ENCODE results near the gene SEM1.
"Not testable (repeated sequence)": the region's sequence is repeated elsewhere in the genome, so short reads cannot be mapped to it uniquely, and the experiment has no call there.

The SEM1 gene

GRCh38 chr7:96701258-96701657 lies 8.4 kb downstream of the SEM1 start:
- DNase-seq (ENCODE audit: low read depth), result no peak

- DNase-seq (ENCODE audit: low read depth), result no peak
Observed at GRCh38 chr7:96700516-96700915, 9.1 kb downstream of the SEM1 start.

GRCh38 chr7:96699219-96699871 lies 10.3 kb downstream of the SEM1 start:
- no peak for DNase-seq (ENCODE audit: low read depth)

- not testable (repeated sequence) for DNase-seq (ENCODE audit: low read depth)
Observed at GRCh38 chr7:96698449-96698848, 11.2 kb downstream of the SEM1 start.

- DNase-seq (ENCODE audit: low read depth), result no peak
Observed at GRCh38 chr7:96697822-96698221, 11.8 kb downstream of the SEM1 start.

- DNase-seq (ENCODE audit: low read depth), result no peak
Observed at GRCh38 chr7:96695581-96695980, 14.1 kb downstream of the SEM1 start.

- no peak for DNase-seq (ENCODE audit: low read depth)
Observed at GRCh38 chr7:96694082-96694481, 15.6 kb downstream of the SEM1 start.

- no peak for DNase-seq (ENCODE audit: low read depth)
Observed at GRCh38 chr7:96691702-96692101, 17.9 kb downstream of the SEM1 start.

- no peak for DNase-seq (ENCODE audit: low read depth)
Observed at GRCh38 chr7:96689414-96689813, 20.2 kb downstream of the SEM1 start.

GRCh38 chr7:96686305-96686704 lies 23.3 kb downstream of the SEM1 start:
- DNase-seq (ENCODE audit: low read depth), result no peak

GRCh38 chr7:96685755-96686154 lies 23.9 kb downstream of the SEM1 start:
- no peak for DNase-seq (ENCODE audit: low read depth)

- no peak for DNase-seq (ENCODE audit: low read depth)
Observed at GRCh38 chr7:96685353-96685752, 24.3 kb downstream of the SEM1 start.

GRCh38 chr7:96679886-96680285 lies 29.8 kb downstream of the SEM1 start:
- no peak for DNase-seq (ENCODE audit: low read depth)

- DNase-seq (ENCODE audit: low read depth), result no peak
Observed at GRCh38 chr7:96676919-96677318, 32.7 kb downstream of the SEM1 start.

- no peak for DNase-seq (ENCODE audit: low read depth)
Observed at GRCh38 chr7:96675548-96675947, 34.1 kb downstream of the SEM1 start.

GRCh38 chr7:96674565-96674964 lies 35.1 kb downstream of the SEM1 start:
- DNase-seq (ENCODE audit: low read depth), result no peak

GRCh38 chr7:96671854-96672253 lies 37.8 kb downstream of the SEM1 start:
- no peak for DNase-seq (ENCODE audit: low read depth)

GRCh38 chr7:96670338-96671289 lies 39.0 kb downstream of the SEM1 start:
- DNase-seq (ENCODE audit: low read depth), result no peak

- DNase-seq (ENCODE audit: low read depth), result no peak
Observed at GRCh38 chr7:96669812-96670211, 39.8 kb downstream of the SEM1 start.

- DNase-seq (ENCODE audit: low read depth), result no peak
Observed at GRCh38 chr7:96667026-96667425, 42.6 kb downstream of the SEM1 start.

GRCh38 chr7:96665689-96666088 lies 44.0 kb downstream of the SEM1 start:
- DNase-seq (ENCODE audit: low read depth), result no peak

GRCh38 chr7:96664793-96665192 lies 44.9 kb downstream of the SEM1 start:
- DNase-seq (ENCODE audit: low read depth), result no peak

- DNase-seq (ENCODE audit: low read depth), result no peak
Observed at GRCh38 chr7:96663871-96664445, 45.7 kb downstream of the SEM1 start.

All from GM04504 (cell line).